ENCODE results near the gene STAT5B.

DNA sequence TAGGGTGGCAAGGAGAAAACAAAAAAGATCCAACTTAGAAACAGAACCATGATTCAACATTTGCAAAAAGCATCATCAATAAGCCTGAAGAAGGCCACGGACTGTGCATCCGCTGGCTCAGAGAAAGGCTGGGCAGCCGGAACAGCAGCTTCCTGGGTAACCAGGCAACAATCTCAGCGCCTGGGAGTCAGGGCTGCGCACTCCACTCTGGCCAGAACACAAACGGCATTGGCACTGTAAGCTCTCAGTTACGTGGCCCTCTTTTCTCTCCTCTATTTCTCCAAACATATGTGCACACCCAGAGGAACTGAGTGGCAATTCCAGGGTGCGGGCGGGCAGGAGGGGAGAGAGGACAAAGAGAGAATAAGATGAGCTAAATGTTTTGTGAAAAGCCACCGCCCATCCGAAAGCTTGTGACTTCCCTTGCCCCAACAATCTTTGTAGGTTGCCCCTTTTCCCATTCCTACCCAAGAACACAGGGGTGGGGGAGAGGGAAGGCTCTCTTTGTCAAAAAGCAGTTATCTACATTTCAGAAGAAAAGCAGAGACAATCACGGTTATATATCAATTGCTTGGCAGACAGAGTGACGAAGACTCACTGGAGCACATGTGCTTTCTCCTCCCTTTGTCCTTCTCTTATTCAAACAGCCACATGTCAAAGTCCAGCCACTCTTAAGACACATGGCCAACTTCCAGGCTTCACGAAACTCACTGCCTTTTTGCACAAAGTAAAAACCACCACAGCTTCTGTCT, 75.3 kb downstream of the STAT5B start:
- TF ChIP-seq EZH2 (optimal IDR thresholded peaks at IDR 0.05; ENCODE audit: low read depth, low read length) (no peak), EZH2phosphoT487 (IDR thresholded peaks at IDR 0.05; ENCODE audit: low read length) (no peak)
- TF ChIP-seq, protein P1, sequence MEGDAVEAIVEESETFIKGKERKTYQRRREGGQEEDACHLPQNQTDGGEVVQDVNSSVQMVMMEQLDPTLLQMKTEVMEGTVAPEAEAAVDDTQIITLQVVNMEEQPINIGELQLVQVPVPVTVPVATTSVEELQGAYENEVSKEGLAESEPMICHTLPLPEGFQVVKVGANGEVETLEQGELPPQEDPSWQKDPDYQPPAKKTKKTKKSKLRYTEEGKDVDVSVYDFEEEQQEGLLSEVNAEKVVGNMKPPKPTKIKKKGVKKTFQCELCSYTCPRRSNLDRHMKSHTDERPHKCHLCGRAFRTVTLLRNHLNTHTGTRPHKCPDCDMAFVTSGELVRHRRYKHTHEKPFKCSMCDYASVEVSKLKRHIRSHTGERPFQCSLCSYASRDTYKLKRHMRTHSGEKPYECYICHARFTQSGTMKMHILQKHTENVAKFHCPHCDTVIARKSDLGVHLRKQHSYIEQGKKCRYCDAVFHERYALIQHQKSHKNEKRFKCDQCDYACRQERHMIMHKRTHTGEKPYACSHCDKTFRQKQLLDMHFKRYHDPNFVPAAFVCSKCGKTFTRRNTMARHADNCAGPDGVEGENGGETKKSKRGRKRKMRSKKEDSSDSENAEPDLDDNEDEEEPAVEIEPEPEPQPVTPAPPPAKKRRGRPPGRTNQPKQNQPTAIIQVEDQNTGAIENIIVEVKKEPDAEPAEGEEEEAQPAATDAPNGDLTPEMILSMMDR (IDR thresholded peaks at IDR 0.05; ENCODE audit: low read length), result no peak

Data from MM.1S (cell line).